GM19372 (cell line): ENCODE measurements around the gene TOP3A.
A peak's percentile ranks its signal among the peaks of the same experiment; 100 is the strongest.

ENCODE experiments used
- ATAC-seq: cut with Tn5 transposase; IDR thresholded peaks from one replicate; pipeline ENCODE4 v1.9.1; 2021; ENCODE audit warnings: mild to moderate bottlenecking, low read depth, moderate library complexity; ENCODE audit not compliant: unreplicated experiment

The TOP3A gene

GRCh38 chr17:18280766-18281371, 33.9 kb downstream of the TOP3A start:
- no peak for ATAC-seq

- no peak for ATAC-seq
Observed at GRCh38 chr17:18280249-18280648, 34.5 kb downstream of the TOP3A start.

GRCh38 chr17:18278867-18279266, 35.9 kb downstream of the TOP3A start:
- ATAC-seq: no peak

GRCh38 chr17:18277076-18277475, 37.7 kb downstream of the TOP3A start:
- ATAC-seq: no peak

- ATAC-seq: no peak
Observed at GRCh38 chr17:18270046-18270931, 44.5 kb downstream of the TOP3A start.

GRCh38 chr17:18267927-18268711, 46.7 kb downstream of the TOP3A start:
- ATAC-seq: no peak

- ATAC-seq: no peak
Observed at GRCh38 chr17:18267366-18267765, 47.4 kb downstream of the TOP3A start.

- ATAC-seq: no peak
Observed at GRCh38 chr17:18263885-18264682, 50.7 kb downstream of the TOP3A start.

- ATAC-seq: no peak
Observed at GRCh38 chr17:18262641-18263040, 52.2 kb downstream of the TOP3A start.

- ATAC-seq: no peak
Observed at GRCh38 chr17:18262111-18262510, 52.7 kb downstream of the TOP3A start.

GRCh38 chr17:18261659-18262058, 53.1 kb downstream of the TOP3A start:
- ATAC-seq: no peak

- no peak for ATAC-seq
Observed at GRCh38 chr17:18261146-18261515, 53.7 kb downstream of the TOP3A start.

GRCh38 chr17:18260332-18261145, 54.3 kb downstream of the TOP3A start, which contains the start of gene MIEF2:
Gene MIEF2 (plus strand): TSS chr17:18260662. CDS start chr17:18262721, 2,059 bp downstream.
- ATAC-seq: peak; percentile 70

GRCh38 chr17:18259621-18260331, 55.0 kb downstream of the TOP3A start:
- no peak for ATAC-seq

- no peak for ATAC-seq
Observed at GRCh38 chr17:18258356-18259038, 56.3 kb downstream of the TOP3A start, which contains the start of gene FLII. Gene FLII (minus strand): TSS chr17:18258738. CDS start chr17:18258690, 48 bp downstream.

GRCh38 chr17:18257982-18258355, 56.8 kb downstream of the TOP3A start:
- ATAC-seq: no peak

- ATAC-seq: no peak
Observed at GRCh38 chr17:18257268-18257981, 57.4 kb downstream of the TOP3A start.

GRCh38 chr17:18256776-18257175, 58.0 kb downstream of the TOP3A start:
- no peak for ATAC-seq
